Activated T-cell treated with anti-CD3 and anti-CD28 coated beads for 4 hours (primary cell): Measurements from ENCODE around the gene RAD21L1.
"Not testable (repeated sequence)": the region's sequence is repeated elsewhere in the genome, so short reads cannot be mapped to it uniquely, and the experiment has no call there.

Experiments
- DNase-seq: peaks from one replicate; pipeline ENCODE4 v3.0.0-alpha.2; 2020

Gene RAD21L1

DNA sequence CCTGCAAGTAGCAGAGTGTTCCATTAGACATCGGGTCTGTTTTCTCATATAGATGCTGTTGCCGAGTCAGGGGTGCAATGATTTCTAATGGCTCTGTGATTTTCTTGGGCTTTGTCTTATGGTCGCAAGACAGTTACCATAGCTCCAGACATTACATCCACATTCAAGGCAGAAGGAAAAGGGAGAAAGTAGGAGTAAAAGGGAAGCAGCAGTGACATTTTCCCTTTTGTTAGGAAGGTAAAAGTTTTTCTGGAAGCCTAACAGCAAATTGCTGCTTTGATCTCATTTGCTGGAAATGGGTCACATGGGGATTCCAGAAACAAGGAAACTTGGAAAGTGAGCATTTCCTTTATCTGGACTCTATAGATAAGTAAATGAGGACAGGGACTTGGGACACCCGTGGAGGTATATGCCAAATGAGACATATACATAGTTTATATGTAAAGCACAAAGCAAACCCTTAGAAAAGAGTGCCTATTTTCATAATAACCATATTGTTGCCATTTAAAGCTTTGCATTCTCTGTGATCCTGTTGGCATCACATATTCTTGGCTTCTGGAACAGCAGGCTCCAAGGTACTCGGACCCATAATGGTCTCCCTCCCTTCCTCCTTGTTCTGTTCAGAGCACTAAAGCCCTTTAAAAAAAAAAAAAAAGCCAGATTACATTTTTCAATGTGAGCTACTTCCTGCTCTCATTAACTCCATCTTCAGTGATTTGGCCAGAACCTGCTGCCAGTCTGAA is 22.9 kb upstream of the RAD21L1 start, which contains the start of gene C20orf202:
C20orf202 (plus strand) TSS at position 693 of the 743 bp plus-strand sequence. CDS start 132 bp downstream, outside the sequence.
- DNase-seq, result no peak

DNA sequence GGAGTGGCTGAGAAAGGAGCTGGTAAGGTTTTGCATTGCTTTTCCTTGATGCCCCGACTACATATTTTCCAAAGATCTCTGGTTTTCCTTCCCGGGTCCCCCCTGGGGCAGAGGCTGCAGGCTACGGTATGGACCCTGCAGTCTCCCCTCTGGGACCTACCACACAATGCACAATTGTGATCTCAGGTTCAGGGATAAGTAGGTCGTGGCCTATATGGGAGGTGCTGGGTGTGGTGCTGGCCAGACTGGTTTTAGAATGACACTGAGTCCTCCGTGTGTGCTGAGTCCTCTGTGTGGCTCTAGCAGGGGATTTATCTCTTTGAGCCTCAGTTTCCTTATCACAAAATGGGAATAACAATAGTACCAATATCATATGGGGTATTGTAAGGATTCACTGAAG is 22.2 kb upstream of the RAD21L1 start:
- no peak for DNase-seq

DNA sequence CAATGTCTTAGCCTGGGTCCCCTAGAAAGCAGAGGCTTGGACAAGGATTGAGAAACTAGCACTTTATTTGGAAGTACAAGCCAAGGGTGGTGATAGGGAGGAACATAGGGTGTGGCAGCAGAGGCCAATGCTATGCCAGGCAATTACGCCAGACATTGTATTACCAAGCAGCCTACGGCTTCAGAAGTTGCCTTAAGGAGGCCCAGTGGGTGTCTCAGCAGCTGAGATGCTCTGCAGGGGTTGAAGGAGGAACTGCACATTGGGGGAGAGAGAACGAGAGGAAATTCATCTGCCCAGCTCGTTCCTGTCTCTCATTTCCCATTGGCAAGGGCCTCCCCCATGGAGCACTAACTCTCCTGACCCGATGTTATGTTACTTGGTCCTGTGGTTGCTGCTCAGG is 21.7 kb upstream of the RAD21L1 start:
- no peak for DNase-seq

DNA sequence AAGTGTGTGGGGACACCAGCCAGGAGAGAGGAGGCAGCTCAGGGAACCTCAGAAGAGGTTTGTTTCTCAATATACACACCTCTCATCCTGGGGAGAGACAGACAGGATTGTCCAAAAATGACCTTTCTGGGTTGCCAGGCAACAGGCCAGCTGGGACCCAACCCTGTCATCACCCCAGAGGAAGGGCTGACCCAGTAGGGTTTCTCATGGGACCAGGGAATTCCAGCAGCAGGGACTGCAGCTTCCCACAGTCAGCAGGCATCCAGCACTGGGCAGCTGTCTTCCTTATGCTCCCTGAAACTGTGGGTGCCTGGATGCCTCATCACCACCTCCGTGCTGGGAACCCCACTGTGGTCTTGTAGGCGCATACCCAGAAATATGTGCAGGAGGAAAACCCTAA is 21.3 kb upstream of the RAD21L1 start:
- no peak for DNase-seq

DNA sequence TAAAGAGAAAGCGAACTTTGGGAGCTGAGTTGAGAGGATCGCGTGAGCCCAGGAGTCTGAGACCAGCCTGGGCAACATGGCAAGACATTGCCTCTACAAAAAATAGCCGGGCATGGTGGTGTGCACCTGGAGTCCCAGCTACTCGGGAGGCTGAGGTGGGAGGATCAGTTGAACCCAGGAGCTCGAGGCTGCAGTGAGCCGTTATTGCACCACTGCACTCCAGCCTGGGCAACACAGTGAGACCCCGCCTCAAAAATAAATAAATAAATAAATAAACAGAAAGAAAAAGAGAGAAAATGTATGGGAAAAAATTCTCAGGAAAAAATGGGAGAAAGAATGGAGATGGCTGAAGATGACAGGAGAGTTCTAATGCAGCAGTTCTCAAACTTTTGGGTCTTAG is 20.0 kb upstream of the RAD21L1 start:
- no peak for DNase-seq

DNA sequence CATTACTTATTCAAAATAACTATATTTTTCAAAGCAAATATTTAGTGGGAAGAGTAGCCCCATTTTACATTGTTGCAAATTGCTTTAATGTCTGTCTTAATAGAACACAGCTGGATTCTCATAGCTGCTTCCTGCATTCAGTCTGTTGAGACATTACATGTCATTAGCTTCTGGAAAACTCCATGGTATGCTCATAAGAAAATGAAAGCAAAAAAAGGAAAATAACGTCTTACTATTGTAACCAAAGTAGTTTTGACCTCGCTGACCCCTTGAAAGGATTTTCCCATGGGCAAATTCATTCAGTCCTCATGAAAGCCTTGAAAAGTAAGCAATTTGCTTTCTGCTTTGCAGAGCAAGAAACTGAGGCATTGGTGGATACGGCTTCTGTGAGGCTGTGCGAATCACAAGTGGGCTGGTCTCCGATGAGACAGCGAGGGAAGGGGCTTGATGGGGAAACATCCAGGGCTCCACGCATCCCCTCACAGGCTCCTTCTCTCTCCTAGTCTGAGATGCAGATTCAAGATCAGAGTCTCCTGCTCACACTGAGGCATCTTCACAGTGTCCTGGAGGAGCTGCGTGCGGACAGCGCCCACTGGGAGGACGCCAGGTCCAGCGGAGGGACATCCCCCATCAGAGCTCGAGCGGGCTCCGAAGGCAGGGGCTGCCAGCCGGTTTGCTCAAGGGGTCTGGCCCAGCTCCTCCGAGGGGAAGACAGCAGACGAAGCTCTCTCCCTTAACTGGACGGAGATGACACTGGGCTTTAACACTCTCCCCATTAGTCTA is 19.3 kb upstream of the RAD21L1 start:
- no peak for DNase-seq

DNA sequence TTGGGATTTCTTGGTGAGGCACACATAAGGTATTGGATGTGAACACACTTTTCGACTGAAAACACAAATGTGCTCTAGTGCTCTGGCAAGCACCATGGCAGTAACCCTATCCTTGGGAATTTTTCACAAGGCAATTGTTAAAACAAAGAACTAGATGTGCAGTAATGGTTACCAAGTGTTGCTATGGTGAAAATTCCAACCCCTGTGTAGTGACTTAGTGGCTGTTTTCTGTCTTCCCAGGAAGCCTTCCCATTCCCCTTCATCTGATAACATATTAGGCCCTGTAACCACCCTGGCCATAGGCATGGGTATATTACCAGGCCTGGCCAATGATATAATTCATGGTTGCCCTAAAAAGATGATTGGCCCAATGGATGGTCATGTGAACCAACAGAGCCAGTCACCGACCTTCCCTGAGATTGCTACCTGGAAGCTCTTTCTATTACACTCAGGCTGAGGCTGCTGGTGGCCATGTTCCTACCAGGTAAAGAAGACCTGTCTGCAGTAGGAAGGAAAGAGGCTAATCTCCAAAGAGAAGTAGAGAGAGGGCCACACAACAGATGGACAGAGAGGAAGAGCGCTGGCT is 18.5 kb upstream of the RAD21L1 start:
- DNase-seq, result no peak

DNA sequence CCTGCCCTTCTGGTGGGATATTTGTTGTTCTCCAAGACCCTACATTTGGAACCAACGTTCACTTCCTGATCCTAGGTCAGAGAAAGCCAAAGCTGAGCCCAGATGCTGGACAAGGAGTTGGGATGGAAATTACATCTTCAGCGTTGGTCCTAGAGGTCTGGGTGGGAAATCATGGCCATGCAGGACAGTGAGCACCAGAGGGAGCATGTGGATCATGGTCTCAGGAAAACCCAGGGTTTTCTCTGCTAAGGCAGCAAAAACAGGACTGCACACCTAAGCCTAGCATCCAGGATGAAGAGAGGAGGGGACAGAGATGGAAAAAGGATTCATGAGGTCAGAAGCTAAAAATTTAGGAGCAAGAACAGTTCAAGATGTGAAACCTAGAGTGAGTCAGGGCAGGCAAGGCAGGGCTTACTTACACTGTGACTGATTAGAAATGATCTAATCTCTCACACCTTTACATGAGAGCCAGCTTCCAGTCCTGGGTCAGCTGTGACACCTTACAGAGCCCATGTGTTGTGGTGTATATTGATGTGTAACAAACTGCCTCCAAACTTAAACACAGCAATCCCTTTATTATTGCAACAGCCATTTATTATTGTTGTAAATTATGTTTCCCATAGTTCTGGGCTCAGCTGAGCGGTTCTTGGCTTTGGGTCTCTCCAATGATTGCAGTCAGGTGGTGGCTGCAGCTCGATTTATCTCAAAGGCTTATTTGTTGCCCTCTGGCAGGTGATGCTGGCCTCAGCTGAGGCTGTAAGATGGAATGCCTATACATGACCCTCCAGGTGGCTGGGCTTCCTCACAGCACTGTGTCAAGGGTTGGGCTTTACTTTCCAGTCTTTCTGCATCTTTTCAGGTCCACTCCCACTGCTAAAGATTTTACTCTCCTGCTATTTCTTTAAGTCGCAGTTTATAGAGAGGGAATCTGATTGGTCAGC is 16.1 kb upstream of the RAD21L1 start:
- DNase-seq, result no peak

DNA sequence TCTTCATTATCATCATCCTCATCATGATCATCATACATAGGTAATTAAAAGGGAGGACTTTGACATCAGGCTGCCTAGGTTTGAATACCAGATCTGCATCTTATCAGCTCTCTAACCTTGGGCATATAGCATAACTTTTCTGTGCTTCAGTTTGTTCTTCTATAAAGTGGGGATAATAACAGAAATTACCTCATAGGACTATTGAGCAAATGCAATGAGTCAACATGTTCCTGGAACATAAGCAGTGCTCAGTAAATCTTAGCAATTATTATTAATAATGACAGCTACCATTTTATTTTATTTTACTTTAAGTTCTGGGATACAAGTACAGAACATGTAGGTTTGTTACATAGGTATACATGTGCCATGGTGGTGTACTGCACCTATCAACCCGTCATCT is 15.3 kb upstream of the RAD21L1 start:
- no peak for DNase-seq

DNA sequence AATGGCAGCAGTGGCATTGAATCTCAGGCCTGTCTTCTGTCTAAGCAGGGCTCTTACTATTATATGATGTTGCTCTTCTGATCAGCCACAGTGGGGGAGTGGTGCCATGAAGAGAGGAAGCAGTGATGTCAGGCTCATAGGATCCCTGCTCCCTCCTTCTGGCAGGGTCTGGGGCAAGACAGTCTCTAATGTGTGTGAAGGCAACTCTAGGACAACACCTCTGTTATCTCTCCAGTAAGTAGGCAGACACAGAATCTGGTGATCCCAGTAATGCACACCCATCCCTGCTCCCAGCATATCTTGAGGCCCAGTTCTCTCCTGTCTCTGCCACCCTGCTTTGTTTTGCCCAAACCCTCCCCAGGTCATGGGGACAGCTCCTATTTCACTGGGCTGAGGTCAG is 13.8 kb upstream of the RAD21L1 start:
- DNase-seq, result no peak

DNA sequence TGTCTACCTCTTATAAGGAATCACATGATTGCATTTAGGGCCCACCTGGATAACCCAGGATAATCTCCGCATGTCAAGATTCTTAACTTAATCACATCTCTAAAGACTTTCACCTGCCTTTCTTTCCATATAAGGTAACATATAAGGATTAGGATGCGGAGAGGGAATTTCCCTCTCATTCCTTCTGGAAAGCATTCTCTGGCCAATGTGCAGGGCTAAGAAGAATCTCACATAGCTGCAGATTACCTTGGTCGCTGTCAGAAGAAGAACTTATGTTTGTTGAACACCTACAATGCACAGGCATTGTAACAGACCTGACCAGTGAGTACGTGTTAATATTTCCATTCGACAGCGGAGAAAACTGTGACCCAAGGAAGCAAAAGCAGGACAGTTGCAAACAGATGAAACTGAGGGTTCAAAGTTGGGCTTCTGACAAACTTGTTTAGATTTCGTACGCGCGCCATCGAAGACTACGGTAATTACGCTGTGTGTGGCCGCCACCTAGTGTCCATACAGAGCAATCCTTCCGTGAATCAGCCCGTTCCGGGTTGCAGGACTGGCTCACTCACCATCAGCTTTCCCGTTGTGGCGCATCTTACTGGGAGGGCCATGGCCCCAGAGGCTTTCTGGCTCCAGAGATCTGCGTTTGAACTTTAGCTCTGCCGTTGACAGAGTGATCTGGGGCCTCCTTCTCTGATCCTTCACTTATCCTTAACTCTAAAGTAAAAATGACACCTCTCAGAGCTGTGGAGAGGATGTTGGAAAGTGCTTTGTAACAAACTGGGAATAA is 13.0 kb upstream of the RAD21L1 start:
- peak; percentile 58 for DNase-seq

DNA sequence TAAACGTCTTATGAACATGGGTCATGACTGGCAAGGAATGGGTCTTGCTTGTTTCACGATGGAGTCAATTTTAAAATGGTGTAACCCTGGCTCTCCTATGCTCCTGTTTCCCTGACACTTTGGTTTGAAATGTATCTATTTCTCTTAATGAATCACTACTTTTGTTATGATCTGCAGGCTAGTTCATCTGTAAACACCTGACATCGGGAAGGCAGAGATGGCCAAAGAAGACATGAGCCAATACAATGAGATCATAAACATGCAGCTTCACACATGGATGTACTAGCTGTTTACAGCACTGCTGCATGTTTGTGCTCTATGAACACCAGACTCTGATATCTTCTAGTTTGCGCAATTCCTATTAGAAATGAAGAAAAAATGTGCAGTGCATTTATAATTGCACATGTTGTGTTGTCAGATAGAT is 11.0 kb upstream of the RAD21L1 start:
- DNase-seq, result no peak

DNA sequence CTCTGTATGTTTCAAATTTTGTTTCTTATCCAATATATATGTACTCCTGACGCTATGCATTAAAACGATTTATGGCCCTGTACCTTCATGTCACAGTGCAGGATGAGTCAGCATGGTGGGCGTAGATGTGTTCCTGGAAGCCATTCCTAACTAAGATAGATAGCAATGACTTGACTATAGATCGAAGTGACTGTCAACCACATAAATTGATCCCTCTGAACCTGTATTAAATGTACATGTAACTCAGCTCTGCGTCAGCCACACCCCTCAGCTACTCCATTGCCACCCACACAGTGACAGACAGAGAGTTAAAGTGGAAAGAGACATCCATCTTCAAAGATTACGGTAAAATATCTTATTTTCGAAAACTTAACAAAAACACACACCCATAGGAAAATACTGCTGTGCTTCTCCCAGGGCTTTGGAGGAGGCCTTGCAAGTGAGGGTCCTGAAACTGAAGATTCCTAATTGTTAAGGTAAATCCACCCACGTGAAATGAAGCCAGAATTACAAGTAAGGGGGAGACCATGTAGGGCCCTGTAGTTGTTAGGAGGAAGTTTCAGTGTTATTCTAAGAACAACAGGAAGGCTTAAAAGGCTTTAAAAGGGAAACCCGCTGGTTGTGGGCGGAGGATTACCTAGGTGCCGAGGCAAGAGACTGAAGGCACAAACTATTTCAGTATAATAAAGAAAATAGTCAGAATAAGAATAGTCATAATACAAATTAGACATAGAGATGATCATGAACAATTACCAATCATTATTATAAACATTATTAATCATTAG is 10.3 kb upstream of the RAD21L1 start:
- peak; percentile 40 for DNase-seq

DNA sequence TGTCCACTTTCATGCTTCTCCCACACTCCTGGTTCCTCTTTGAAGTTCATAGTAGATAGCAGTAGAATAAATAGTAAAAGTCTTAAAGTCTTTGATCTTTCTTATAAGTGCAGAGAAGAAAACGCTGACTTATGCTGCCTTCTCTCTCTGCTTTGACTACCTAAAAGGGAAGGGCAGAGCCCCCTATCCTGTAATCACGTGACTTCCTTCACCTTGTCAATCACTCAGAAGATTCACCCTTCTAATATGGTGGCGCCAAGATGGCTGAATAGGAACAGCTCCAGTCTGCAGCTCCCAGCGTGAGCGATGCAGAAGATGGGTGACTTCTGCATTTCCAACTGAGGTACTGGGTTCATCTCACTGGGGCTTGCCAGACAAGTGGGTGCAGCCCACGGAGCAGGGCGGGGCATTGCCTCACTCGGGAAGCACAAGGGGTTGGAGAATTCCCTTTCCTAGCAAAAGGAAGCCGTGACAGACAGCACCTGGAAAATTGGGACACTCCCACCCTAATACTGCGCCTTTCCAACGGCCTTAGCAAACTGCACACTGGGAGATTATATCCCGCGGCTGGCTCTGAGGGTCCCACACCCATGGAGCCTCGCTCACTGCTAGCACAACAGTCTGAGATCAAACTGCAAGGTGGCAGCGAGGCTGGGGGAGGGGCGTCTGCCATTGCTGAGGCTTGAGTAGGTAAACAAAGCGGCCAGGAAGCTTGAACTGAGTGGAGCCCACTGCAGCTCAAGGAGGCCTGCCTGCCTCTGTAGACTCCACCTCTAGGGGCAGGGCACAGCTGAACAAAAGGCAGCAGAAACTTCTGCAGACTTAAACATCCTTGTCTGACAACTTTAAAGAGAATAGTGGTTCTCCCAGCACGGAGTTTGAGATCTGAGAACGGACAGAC is 9.1 kb upstream of the RAD21L1 start:
- not testable (repeated sequence) for DNase-seq

DNA sequence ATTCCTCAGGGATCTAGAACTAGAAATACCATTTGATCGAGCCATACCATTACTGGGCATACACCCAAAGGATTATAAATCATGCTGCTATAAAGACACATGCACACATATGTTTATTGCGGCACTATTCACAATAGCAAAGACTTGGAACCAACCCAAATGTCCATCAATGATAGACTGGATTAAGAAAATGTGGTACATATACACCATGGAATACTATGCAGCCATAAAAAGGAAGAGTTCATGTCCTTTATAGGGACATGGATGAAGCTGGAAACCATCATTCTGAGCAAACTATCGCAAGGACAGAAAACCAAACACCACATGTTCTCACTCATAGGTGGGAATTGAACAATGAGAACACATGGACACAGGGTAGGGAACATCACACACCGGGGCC is 3.1 kb upstream of the RAD21L1 start:
- DNase-seq, result not testable (repeated sequence)

DNA sequence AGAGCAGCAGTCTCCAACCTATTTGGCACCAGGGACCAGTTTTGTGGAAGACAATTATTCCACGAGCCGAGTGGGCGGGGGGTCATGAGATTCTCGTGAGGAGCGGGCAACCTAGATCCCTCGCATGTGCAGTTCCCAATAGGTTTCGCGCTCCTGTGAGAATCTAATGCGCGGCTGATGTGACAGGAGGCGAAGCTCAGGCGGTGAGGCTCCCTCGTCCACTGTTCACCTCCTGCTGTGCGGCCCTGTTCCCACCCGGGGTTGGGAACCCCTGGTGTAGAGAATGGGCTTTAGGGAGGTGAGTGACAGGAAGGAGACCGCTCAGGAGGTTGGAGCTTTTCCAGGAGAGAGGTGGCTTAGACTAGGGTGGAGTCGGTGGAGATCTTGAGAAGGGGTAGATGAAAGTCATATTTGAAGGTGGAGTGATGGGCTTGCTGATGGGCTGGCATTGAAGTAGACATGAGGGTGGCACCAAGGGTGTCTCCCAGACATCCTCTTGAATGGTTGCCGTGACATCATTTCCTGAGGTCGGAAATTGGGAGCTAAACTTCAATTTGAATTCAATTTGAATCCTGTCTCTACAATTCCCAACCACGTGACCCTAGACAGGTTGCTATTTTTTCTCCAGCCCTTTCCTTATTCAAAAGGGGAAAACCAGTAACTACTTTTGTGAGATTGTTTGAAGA is 1.5 kb upstream of the RAD21L1 start:
- DNase-seq, result no peak

DNA sequence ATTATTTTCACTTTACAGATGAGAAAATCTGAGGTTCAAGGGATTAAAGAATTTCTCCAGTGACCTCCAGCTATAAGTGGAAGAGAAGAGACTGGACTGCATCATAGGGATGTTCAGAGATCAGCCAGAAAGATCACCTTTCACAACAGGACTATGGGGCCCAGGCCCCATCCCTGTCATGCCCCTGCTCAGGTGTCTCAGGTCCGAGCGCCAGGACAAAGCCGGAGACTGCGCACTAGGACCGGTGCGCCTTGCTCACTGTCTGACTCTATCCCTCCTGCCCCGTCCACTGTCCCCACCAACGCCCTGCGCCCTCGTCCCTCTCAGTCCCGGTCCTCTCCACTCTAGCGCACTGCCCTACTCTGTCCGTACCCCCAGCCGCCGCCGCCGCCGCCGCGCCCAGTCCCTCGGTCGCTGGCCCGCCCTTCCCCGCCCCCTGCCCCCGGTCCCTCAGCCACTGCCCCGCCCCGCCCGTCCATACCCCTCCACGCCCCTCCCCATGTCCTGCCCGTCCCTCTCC is 521 bp upstream of the RAD21L1 start:
- DNase-seq, result no peak

DNA sequence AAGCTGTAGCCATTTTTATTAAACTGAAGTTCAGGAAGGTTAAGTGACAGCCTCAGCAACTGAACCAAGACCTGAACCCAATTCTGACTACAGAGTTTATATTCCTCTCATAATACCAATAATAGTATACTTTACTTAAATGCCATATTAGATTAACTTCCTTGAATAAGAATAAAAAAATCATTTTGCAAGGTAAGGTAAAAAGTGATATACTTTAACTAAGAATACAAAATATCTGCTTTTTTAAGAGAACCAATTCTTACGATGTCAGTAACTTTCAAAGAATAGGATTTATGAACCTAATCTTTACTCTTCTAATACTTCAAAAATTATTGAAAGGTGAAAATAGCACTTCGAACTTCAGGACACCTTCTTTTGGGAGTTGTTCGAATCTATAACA is 3.7 kb downstream of the RAD21L1 start:
- no peak for DNase-seq
